NCI-H1694 treated with DMSO at 0.1 percent for 48 hours (cell line): ENCODE measurements around the gene CREBL2.
A peak's percentile ranks its signal among the peaks of the same experiment; 100 is the strongest.
"Not testable (repeated sequence)": the region's sequence is repeated elsewhere in the genome, so short reads cannot be mapped to it uniquely, and the experiment has no call there.

Experiments used
- DNase-seq: peaks from one replicate; lab custom pipeline; 2025; lab: John Stamatoyannopoulos, UW

The CREBL2 gene

DNA sequence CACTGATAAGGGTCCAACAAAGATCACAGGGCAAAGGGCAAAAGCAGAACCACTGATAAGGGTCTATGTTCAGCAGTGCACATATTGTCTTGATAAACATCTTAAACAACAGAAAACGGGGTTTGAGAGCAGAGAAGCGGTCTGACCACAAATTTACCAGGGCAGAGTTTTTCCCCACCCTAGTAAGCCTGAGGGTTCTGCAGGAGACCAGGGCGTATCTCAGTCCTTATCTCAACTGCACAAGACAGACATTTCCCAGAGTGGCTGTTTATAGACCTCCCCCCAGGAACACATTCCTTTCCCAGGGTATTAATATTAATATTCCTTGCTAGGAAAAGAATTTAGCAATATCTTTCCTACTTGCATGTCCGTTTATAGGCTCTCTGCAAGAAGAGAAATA, 28.3 kb downstream of the CREBL2 start:
- DNase-seq: not testable (repeated sequence)

DNA sequence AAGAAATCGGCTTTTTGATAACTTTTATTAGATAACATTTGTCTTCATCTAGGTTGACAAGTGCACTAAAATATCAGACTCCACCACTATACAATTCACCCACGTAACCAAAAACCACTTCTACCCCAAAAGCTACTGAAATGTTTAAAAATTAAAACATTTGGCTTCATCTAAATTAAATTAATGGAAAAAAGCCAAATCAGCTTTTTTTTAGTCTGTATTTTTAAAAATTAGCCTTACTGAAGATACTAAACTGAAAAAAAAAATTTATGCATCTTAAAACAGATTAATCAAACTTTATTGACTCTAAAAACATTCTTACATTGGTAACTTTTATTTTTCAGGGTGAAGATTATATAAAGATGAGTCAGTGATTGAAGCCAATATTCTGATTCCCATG, 30.0 kb downstream of the CREBL2 start:
- no peak for DNase-seq

DNA sequence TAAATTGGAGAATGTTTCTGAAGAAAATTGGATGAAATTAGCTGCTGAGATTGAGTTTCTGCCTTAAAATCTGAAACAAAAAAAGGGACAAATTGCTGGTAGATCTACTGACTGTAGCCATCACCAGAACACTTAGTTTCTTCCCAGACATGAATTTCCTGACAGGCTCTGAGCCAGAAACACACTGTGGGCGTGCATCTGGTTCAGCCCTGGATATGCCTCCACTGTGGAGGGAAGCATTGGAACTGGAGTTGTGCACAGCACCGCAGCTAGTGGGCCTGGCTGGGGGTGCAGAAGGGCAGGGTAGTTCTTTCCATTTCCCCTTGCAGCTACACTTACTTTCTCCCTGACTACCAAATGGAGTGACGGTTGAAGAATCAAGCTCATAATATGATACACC, 31.2 kb downstream of the CREBL2 start:
- no peak for DNase-seq

DNA sequence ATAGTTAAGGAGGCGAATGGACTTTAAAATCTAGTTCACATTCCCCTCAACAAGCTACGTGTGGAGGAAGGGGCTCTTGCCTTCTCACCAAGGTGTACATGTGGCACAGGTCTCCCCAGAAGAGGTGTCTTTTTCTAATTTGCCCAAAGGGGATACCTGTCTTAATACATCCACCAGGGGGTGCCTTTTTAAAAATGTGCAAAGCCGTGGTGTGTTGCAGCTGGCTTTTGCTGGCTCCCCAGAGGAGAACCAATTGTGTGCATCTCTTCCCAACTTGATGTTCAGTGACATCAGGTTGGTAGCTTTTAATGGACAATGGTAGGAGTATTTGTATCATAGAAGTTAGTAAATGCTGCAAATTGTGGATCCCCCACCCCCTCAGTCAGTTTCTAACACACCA, 33.8 kb downstream of the CREBL2 start:
- DNase-seq: no peak

DNA sequence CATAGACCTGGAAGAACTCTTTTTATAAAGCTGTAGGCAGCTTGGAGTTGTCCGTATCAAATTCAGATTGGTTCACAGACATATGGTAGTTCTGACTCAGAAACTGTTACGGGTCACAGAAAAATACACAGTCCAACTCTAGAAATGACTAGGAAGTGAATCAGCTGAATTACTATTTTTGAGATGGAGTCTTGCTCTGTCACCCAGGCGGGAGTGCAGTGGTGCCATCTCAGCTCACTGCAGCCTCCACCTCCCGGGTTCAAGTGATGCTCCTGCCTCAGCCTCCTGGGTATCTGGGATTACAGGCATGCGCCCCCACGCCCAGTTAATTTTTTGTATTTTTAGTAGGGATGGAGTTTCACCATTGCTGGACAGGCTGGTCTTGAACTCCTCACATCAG, 34.3 kb downstream of the CREBL2 start:
- DNase-seq: not testable (repeated sequence)

DNA sequence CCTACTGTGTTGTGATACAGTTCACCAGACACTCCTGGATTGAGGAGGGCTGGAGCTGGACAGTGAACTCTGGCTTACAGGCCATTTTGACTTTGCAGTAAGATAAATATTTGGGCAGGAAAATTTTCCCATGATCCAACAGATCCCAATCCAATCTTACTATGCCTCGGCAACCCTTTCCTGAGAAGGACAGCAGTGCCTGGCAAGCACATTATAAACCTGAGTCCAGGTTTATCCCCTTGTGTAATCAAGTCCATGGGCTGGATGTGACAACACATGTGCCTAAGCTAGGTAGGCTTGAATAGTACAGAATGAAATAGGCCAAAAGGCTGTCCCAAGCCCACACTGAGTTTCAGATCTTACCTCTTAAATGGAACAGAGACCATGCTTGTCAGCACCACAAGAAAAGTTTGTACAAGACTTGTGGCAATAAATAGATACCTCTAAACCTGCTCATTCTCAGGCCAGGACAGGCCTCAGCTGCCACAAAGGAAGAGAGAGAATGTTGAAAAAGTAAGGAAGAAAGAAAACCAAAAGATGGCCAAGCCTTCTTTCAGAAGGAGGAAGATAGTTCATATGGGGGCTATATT, 34.9 kb downstream of the CREBL2 start:
- DNase-seq: no peak

DNA sequence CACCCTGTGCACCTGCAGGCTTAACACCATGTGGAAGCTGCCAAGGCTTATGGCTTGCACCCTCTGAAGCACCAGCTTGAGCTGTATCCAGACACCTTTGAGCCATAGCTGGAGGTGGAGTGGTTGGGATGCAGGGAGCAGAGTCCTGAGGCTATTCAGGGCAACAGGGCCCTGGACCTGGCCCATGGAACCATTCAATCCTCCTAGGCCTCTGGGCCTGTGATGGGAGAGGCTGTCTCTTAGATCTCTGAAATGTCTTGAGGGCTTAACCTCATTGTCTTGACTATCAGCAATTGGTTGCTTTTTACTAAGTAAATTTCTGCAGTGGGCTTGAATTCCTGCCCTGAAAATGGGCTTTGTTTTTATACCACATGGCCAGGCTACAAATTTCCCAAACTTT, 36.6 kb downstream of the CREBL2 start:
- DNase-seq: no peak

DNA sequence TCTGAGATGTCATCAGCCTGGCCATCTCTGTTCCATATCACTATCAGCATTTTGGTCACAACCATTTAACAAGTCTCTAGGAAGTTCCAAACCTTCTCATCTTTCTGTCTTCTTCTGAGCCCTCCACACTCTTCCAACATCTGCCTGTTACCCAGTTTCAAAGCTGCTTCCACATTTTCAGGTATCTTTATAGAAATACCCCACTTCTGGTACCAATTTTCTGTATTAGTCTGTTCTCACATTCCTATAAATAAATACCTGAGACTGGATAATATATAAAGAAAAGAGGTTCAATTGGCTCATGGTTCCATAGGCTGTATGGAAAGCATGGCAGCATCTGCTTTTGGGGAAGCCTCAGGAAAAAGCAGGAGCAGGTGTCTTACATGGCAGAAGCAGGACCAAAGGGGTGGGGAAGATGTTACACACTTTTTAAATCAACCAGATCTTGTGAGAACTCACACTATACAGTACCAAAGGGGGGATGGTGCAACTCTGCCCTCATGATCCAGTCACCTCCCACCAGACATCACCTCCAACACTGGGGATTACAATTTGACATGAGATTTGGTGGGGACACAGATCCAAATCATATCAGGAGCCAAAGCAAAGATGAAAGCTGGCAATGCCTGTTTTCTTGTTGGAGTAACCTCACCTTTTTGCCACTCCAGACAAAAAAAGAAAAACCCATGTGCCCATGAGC, 37.4 kb downstream of the CREBL2 start:
- no peak for DNase-seq

DNA sequence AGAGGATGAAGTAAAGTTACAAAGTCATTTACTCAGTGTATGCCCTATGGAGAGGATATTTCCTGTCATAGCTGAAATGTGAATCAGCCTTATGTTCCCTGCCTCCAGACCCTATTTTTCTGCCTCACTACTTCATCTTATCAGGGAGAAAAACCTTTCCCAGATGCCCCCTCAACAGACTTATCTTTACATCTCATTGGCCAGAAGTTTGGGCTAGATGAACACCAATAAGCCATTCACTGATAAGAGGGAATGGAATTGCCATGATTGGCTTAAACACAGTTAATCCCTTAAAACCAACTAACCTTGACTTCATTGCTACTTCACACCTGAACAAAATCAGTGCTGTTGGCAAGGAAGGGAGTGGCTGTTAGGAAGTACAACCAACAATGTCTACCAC, 40.1 kb downstream of the CREBL2 start:
- DNase-seq: no peak

DNA sequence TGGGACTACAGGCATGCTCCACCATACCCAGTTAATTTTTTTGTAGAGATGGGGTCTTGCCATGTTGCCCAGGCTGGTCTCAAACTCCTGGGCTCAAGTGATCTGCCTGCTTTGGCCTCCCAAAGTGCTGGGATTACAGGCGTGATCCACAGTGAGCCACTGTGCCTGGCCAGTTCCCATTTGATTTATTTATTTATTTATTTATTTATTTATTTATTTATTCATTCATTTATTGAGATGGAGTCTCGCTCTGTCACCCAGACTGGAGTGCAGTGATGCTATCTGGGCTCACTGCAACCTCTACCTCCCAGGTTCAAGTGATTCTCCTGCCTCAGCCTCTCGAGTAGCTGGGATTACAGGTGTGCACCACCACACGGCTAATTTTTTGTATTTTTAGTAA, 41.0 kb downstream of the CREBL2 start:
- DNase-seq: not testable (repeated sequence)

DNA sequence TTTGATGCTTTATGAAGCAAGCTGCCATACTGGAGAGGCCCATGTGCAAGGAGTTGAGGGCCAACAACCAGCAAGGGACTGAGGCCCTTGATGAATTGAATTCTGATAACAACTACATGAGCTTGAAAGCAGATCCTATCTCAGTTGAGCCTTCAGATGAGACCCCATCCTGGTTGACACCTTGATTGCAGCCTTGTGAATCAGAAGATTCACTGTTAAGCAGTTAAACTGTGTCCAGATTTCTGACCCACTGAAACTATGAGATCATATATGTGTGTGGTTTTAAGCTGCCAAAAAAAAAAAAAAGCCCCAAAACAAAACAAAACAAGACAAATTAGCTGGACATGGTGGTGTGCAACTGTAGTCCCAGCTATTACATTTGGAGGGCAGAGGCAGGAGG, 42.2 kb downstream of the CREBL2 start:
- no peak for DNase-seq

DNA sequence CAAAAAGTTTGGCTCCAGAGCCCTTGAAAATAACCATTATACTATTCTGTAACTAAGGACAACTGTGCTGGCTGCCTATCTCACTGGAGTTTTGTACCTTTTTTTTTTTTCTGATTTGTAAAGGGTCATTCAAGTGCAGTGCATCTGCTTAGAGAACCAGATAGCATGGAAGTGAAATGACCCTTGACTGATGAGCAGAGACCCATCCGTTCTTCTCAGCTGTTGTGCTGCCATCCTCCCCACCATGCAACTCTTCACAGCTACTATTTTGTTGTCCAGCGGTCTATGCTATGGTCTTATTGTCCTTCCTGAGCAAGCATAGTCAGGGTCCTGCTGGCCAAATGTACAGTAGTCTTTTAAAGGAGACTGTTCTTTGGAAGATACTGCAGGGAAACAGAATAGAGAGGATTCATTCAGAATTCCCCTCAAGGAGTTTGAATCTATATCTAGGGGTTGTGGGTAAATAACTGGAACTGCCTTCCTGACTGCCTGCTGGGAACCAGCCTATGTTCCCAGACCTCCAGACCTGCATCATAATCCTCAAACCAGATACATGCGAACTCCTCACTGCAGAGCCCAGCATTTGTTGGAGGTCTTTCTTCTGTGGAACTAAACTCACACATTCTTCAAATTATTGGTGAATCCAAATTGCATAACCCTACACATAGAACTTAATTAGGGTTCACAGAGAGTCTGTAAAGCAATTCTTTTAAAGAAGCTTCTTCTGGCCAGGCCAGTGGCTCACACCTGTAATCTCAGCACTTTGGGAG, 43.2 kb downstream of the CREBL2 start:
- no peak for DNase-seq

DNA sequence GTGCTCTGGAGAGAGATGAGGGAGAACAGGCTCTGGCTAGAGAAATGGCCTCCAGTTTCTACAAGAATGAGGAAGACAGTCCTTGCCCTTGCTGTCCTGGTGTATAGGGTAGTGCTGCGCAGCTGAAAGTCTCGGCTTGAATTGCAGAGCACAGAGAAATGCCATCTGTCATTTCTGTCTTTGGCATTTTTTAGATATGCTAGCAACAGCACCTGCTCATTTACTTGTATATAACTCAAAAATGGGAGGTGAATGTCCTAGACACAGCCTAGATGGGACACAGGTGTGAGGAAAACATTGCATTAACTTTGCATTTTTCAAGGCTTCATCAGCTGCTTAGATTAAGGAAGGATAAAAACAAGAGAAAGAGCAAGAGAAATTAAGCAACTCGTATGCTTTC, 48.5 kb downstream of the CREBL2 start:
- peak; percentile 25 for DNase-seq

DNA sequence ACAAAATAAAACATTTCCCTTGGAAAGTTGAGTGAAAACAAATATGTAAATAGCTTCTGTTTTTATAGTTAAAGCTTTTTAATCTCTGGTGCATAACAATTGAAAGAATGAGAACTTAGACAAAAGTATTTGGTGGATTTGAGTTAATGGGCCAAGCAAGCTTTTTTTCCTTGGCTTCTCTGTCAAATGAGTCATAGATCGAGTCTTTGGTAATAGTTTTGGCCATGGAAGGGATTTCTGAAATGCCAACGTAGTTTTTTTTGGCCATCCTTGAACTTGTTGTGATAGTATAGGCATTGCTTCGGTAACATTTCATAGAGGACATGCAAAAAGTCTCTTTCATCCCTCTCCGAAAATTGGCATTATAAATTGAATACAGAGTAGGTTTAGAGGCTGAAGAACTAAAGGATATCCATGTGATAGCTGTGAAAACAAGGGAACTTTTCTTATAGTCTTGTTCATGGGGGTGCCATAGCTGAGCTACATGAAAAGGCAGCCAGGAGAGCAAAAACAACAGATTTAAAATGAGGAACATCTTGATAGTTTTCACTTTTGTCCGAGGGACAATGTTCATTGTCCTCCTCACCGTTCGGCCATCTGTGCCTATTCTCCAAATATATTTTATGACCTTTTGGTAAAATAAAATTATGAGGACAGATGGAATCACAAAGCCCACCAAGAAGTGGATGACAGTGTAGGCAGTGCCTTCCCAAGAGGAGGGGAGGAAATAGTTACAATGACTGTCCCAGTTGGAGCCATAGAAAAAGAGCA, 49.6 kb downstream of the CREBL2 start:
- DNase-seq: no peak

DNA sequence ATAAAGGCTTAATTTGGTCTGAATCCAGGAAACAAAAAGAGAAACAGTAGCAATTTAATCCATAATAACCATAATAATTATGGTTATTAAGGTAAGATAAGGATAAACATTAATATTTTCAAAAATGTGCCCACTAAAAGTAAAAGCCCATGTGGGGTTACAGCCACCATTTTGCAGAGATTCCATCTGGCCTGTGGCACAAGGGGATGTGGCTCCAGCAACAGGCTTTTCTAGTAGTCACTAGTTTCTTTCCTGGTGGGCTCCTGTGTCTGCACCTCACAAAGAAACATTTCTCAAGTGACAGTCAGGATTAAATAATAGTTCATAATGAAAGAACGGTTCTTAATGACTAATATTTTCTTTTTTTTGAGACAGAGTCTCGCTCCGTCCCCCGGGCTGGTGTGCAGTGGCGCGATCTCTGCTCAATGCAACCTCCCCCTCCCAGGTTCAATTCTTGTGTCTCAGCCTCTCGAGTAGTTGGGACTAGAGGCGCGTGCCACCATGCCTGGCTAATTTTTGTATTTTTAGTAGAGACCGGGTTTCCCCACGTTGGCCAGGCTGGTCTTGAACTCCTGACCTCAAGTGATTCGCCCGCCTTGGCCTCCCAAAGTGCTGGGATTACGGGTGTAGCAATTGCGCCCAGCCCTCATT, 52.1 kb downstream of the CREBL2 start:
- DNase-seq: no peak

DNA sequence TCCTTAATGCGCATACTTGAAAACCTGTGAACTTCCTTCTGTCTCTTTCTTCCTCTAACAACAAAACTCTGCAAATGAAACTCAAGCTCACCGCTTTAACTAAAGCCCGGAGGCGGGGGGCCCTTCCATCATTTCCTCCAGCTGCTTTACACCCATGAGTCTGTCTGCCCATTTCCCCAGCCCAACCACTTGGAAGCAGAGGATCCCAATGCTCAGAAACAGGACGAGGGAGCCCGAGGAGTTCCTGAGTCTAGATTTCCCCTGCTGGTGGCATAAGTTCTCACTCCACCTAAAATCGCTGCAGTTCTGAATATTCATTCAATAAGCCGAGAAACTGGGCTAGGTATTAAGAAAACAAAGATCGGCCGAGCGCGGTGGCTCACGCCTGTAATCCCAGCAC, 53.5 kb downstream of the CREBL2 start:
- no peak for DNase-seq

DNA sequence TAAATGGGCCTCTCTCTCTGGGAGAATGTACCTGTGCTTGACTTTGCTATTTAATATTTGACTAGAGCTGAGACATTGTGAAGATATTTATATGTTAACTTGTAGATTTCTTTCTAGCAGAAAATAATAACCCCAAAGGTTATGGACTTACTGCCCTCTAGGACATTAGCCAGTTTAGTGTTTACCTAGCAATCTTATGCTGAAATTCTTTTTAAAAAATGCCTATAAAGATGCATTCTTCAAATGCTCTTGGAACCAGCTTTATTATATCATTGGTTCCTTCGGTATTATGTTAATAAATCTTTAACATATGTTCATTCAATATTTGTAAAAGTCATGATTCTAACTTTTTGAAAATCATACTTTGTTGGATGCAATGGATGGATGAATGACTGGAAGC, 56.3 kb downstream of the CREBL2 start:
- no peak for DNase-seq

DNA sequence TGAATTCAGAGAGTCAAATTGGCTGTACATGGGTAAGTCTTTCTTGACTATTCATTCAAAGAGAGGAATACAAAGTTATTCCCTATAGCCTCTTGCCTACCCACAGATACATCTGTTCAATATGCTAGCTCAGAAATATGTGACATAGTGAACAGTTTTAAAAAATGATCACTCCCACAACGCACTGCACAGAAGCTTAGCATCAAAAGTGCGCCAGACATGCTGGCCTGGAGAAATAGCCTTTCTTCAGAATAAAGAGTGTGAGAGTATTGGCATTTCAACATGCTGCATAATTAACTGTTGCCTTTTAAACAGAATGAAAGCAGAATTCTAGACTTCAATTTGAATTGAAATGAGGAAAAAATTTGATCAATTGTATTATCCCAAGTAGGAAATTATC, 57.3 kb downstream of the CREBL2 start:
- no peak for DNase-seq

DNA sequence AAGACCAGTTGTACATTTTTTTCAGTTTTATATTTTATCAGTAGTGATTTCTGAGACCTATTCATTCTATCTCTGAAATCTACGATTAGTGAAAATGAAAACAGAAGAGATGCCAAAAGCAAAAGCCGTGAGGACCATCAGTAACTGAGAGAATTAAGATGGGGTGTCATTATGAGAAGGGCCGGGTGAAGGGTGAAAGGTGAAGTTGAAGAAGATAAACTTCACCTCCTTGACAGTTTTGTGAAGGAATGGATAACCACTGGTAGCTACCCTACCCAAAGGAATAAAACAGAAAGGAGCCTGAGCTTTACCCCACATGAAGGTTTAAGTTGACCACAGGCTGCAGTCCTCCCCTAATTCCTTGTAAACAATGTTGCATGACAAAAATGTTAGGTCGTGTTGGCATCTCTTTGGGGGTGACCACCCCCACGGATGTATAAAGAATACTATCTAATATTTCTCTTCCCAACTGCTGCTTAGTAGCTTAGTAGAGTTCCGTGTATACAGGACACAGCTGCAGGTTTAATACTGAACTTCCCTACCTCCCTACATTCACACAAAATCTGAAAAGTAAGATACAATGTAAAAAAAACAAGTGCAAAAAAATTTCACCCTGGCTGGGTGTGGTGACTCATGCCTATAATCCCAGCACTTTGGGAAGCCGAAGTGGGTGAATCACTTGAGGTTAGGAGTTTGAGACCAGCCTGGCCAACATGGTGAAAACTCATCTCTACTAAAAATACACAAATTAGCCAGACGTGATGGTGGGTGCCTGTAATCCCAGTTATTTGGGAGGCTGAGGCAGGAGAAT, 60.4 kb downstream of the CREBL2 start:
- DNase-seq: no peak

DNA sequence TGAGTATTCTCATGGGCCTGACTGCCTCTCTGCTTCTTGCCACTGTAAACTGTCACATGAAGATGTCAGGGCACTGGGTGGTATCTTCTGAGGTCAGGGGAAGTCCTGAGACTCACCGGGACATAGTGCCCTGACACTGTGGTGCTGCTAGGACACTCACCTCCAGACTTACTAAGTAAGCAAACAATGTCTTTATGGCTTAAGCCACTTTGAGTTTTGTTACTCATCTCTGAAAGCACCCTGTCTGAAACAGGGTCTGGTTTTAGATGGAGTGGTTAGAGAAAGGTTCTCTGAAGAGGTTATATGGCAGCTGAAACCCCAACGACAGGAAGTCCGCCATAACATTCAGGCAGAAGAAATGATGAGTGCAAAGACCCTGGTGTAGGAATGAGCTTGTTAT, 61.6 kb downstream of the CREBL2 start:
- DNase-seq: no peak

DNA sequence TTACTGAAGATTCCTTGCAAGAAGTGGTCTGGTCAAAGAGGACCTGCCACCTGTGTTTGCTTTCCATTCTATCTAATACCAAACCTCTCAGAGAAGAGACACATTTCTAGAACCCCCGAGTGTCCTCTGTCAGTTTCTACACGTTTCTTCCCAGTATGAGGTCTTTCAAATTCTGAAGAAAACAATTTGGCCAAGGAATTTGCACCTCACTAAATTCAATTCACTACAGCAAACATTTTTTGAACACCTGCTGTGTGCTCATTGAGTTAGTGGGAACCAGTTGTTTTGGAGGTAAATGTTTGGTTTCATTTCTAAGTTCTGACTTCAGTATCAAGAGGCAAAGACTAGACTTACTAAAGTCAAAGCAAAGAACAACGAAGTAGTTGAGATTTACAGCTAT, 64.9 kb downstream of the CREBL2 start:
- no peak for DNase-seq
